DMS79 (cell line): Measurements from ENCODE around the gene LHX1.

Experiments
- DNase-seq: peaks from one replicate; lab custom pipeline; 2025; lab: John Stamatoyannopoulos, UW

The LHX1 gene

GRCh38 chr17:36922175-36922574, 15.1 kb upstream of the LHX1 start:
- no peak for DNase-seq

DNA sequence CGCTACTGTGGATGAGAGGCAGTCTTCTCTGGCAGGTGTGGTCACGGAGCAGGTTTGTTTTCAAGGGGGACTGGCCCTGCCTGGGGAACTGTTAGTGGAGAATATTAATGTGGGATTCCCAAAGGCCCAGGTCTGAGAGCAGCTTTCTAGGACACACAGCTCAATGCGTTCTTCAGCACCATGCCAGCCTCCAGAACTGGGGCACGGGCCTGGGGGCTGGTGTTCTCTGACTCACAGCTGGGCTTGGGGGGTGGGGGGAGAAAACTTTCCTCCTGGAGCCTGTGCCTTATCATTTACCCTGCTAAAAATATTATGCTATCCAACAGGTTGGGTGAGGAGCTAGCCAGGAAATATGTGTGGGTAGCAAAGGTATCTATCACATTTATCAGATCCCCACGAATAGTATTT, 13.5 kb upstream of the LHX1 start:
- no peak for DNase-seq

GRCh38 chr17:36926226-36926625, 11.0 kb upstream of the LHX1 start:
- DNase-seq, result no peak

DNA sequence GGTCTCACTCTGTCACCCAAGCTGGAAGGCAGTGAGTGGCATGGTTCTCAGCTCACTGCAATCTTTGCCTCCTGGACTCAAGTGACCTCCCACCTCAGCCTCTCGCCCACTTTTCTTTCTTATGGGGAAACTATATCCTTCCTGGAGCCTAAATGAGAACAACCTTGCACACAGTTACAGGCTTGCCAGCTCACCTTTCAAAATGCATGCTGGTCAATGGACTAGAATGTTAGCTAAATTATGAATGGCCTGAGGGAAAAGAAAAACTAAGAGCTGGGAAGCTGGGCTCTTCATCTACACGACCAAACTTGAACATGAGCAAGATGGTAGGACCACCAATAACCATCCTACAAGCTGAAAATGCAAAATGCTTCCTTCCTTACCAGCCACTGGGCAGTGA, 10.6 kb upstream of the LHX1 start:
- no peak for DNase-seq

DNA sequence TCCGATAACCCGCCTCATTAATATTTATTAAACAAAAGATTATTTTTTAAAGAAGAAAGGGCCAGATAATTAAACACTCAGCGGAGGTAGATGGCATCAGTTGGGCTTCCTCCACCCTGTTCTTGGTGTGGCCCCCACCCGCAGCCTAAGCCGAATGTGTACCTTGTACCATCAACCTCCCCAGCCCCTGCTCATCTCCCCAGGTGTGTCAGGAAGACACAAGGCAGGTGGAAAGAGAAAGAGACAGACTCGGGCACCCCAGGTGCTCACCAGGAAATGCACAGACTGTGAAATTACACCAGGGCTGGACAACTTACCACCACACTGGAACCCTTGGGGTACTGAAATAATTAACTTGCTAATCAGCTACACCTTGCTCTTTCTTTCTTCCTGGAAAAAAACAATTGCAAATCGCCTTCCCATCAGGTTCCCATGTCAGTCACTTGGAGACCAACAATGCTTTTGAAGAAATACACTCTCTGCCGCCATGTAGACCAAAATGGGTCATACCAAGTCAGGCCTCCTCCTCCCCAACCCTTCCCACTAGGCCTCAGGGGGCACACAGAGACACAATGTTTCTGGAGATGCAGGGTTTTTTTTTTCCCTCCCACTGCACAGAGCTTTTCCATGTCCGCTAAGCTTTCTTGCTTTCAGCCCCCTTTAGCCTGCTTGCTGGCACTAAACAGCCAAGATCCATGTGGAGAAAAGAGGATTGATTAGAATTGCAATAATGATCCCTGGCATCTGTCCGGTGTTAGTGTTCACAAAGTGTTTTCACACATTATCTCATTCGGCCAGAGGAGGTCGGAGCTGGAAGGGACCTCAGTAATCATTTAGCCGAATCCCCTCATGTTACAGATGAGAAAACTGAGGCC, 8.6 kb upstream of the LHX1 start:
- DNase-seq, result no peak

- no peak for DNase-seq
Measured at GRCh38 chr17:36929851-36930582, 7.3 kb upstream of the LHX1 start.

DNA sequence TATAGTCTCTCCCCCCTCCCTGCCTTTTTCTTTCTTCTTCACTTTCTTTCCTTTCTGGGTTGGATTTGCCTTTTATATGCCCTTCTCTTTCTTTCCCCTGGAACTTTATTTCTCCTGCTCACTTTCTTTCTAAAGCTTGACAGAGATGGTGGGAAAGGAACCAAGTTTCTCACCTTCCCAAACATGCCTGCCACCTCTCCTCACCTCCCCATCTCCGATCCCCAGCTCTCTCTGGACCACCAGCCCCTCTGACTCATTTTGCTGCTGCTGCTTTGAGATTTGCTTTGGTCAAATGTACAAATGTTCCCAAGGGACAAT, 6.7 kb upstream of the LHX1 start:
- no peak for DNase-seq

DNA sequence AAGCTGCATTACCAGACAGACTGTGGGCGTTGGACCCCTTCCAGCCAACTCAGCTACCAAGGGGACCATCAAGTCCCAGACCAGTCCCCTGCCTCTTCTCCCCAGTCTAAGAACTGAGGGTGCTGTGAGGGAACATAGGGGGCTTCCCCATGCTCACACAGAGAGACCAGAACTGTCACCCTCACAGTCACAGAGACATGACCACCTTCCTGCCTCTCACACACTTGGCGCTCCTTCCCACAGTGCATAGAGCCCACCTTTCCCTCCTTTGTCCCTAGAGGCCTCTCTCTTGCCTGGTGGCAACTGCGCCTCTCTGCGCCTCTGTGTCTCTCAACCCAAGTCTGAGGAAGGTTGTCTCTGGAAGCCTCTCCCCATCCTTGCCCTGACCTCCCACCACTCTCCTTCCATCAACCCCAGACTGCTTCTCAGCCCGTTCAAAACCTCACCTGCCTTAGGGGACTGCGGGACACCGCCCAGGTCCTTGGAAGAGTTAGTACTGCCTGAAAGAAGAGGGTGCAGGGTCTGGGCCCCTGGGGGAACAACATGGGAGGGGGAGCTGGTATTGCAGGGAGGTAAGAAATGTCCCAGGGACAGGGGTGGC, 6.1 kb upstream of the LHX1 start:
- DNase-seq, result no peak

GRCh38 chr17:36931697-36932382, 5.4 kb upstream of the LHX1 start:
- no peak for DNase-seq

DNA sequence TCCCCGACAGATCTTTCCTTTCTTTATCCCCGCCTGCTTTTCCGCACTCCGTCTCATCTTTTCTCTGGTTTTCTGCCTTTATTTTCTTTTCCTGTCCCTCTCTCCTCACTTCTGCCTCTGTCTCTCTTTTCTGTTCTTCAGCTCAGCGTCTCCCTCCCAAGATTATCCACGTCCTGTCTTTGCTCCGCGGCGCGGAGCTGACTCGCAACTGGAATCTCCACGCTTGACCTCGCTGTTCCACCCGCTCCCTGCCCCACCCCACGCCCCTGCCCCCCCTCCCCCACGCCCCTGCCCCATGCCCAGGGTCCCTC, 4.9 kb upstream of the LHX1 start:
- no peak for DNase-seq

- DNase-seq, result no peak
Measured at GRCh38 chr17:36932694-36933511, 4.4 kb upstream of the LHX1 start.

- no peak for DNase-seq
Measured at GRCh38 chr17:36933512-36934143, 3.6 kb upstream of the LHX1 start.

DNA sequence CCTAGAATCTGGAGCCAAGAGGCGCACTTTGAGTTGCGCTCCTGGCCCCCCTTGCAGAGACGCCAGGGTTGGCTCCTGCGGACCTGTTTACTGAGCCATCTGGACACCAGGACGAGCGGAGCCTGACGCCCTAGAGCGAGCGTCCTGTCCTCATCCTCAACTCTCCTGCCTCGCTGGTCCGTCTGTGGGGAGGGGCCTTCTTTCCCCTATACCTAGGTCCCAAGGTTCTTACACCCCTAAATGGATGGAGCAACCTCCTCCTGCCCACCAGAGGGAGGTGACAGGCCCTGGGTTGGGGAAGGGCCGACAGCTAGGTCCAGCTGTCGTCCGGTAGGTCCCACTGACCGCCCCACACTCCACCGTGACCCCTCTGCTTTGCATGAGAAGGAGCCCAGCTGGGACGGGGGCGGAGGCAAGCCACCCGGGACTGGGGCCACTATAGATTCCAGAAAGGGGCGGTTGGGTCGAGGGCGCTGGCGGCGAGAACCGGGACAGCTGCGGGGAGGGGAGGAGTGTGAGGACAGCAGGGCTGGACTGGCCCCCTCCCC, 3.1 kb upstream of the LHX1 start:
- DNase-seq, result no peak

- no peak for DNase-seq
Measured at GRCh38 chr17:36934692-36935630, 2.3 kb upstream of the LHX1 start.

DNA sequence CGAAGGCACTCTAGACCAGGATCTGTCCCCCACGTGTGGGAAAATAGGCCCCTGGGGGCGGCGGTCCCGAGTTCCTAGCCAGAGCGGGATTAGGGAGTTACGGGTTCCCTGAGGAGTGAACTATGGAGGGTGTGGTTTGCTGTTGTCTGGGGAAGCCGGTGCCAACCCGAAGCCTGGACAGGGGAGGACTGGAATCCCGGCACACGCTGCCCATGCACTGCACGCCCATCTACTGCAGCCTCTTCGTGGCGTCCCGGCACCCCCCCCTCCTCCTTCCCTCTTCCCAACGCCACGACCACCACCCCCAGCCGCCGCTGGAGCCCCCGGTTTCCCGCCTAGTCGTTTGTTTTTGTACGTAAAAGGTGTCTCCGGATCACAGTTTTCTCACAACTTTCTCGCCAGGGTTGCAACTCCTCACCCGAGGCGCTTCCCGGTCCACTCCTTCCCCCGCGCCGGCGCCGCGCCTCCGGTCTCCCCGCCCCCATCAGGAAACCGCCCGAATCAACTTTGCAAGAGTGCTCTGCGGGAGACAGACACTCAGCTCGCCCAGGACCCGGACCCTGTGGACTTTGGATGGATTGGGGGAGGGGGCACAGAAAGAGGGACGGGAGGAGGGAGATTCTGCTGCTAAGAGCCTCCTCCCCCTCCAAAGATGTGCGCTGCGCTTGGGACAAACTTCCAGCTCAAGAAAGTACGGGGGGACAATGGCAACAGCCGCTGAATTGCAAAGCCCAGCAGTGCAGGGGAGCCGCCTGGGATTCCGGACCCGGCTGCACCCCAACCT, 1.4 kb upstream of the LHX1 start:
- DNase-seq, result no peak

DNA sequence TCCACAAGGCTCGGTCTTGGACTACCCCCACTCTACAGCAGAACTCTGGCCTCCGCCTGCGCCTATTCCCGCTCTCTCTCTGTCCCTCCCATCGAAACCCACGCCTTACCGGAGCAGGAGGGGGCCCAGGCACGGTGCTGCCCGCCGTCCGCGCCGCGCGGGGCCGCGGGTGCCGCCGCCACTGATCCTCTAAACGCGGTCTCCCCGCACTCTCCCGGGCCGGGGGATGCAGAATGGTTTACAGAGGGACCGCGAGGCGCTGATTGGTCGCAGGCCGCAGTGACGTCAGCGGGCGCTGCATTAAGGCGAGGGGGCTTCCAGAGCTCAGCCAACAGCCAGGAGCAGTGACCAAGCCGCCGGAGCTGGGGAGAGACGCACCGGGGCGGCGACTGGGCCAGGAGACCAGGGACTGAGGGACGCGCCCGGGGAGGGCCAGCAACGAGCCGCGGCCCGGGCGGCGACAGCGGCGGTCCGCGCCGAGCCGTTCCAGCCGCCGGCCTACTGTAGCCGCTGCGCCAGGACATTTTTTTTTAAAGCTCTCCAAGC, 747 bp upstream of the LHX1 start:
- DNase-seq, result no peak

- no peak for DNase-seq
Measured at GRCh38 chr17:36937959-36938565, 787 bp downstream of the LHX1 start.

DNA sequence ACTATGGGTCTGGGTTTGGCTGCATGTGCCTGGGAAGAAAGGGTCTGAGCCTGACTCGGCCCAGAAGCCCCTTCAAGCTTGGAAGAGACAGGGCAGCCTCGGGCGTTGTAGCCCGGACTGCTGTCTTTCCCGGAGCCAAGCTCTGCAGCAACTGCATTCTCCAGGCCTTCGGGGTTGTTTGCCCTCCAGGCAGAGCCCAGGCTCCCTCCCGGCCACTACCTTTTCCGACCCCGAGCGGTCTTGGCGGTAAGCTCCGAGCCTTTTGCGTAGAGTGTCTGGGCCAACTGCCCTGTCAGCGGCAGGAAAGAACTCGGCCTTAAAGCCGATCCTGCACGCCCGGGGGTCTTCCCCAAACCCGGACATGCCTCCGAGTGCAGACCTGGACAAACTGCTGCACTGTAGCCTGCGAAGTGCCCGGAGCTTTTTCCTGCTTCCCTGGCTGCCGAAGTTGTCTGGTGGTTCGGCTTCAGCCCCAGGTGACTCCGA, 1.3 kb downstream of the LHX1 start:
- DNase-seq, result no peak
